H1 (cell line): ENCODE results near the gene ELMOD2. TPM values are rescaled to one million over a fixed set of nuclear protein-coding genes. Genes with fewer than 3 reads are reported as not detected.

Experiments used
- CTCF ChIA-PET: fragments of 300-600 bp; sonication (Branson Sonifier 250); formaldehyde crosslinking; loops from one replicate; lab custom pipeline; 2021; ENCODE audit not compliant: partially characterized antibody; lab: Charles Lee
- POLR2A ChIA-PET: fragments of 300-600 bp; sonication (Branson Sonifier 250); formaldehyde crosslinking; loops from one replicate; lab custom pipeline; 2021; ENCODE audit warnings: inconsistent platforms; ENCODE audit not compliant: partially characterized antibody; lab: Charles Lee
- DNase-seq, 2 experiments: peaks; one replicate each; pipeline versions ENCODE4 v3.0.0 to v3.0.0-alpha.2; 2010 to 2022; ENCODE audit warnings: low spot score in 2 of 2, low read depth in 1 of 2, mixed read lengths in 1 of 2
- FAIRE-seq: peaks from 2 replicates; lab custom pipeline; 2011; peaks lifted over from hg19 to GRCh38; lab: Jason Lieb, UNC
- H2AFZ ChIP-seq: 2 replicates; pipeline ENCODE4 v1.8.1; 2012; ENCODE audit warnings: low read length, inconsistent platforms
- H2AK5ac ChIP-seq: 2 replicates; pipeline ENCODE4 v1.6.1; 2013; ENCODE audit warnings: low read depth, low read length
- H2BK120ac ChIP-seq: replicated peaks from 2 replicates; pipeline ENCODE3; 2013; ENCODE audit warnings: low read depth, low read length, inconsistent platforms
- H2BK12ac ChIP-seq: 2 replicates; pipeline ENCODE4 v1.6.1; 2013; ENCODE audit warnings: low read depth, low read length
- H2BK15ac ChIP-seq: 2 replicates; pipeline ENCODE4 v1.6.1; 2013; ENCODE audit warnings: low read length
- H2BK20ac ChIP-seq: 2 replicates; pipeline ENCODE4 v1.6.1; 2013; ENCODE audit warnings: low read length
- H2BK5ac ChIP-seq: 2 replicates; pipeline ENCODE4 v1.6.1; 2013; ENCODE audit warnings: low read depth, low read length
- H3K14ac ChIP-seq: 2 replicates; pipeline ENCODE4 v1.6.1; 2013; ENCODE audit warnings: inconsistent platforms; ENCODE audit not compliant: insufficient read length
- H3K18ac ChIP-seq: 2 replicates; pipeline ENCODE4 v1.6.1; 2013; ENCODE audit warnings: low read length; ENCODE audit errors: extremely low read depth
- H3K23ac ChIP-seq: 2 replicates; pipeline ENCODE4 v1.6.1; 2013; ENCODE audit warnings: inconsistent platforms; ENCODE audit not compliant: insufficient read length
- H3K23me2 ChIP-seq: 2 replicates; pipeline ENCODE4 v1.6.1; 2013; ENCODE audit warnings: low read depth, low read length
- H3K27ac ChIP-seq: 2 replicates; pipeline ENCODE4 v1.6.1; 2011; ENCODE audit warnings: low read depth, low read length, inconsistent platforms
- H3K27me3 ChIP-seq, 4 experiments: replicated peaks in 1 of 4; 1 replicate in 1 of 4; 2 replicates in 3 of 4; pipeline versions ENCODE4 v1.6.1 to v1.8.1; 2011 to 2013; ENCODE audit warnings: low read length in 3 of 4, mild to moderate bottlenecking in 3 of 4, inconsistent platforms in 2 of 4, mixed read lengths in 2 of 4, moderate library complexity in 1 of 4; ENCODE audit not compliant: control insufficient read depth in 3 of 4, insufficient read depth in 3 of 4; ENCODE audit errors: extremely low read depth in 1 of 4
- H3K36me3 ChIP-seq, 4 experiments: 2 replicates each; pipeline versions ENCODE4 v1.6.1 to v1.8.1; 2011 to 2013; ENCODE audit warnings: mild to moderate bottlenecking in 4 of 4, low read length in 3 of 4, moderate library complexity in 2 of 4, control low read depth in 1 of 4, inconsistent platforms in 1 of 4; ENCODE audit not compliant: insufficient read depth in 4 of 4, control insufficient read depth in 2 of 4
- H3K4ac ChIP-seq: replicated peaks from 2 replicates; pipeline ENCODE3; 2013; ENCODE audit warnings: low read length, low read depth, mixed read lengths, inconsistent platforms; ENCODE audit not compliant: insufficient read length
- H3K4me1 ChIP-seq, 4 experiments: replicated peaks in 1 of 4; 1 replicate in 1 of 4; 2 replicates in 3 of 4; pipeline versions ENCODE4 v1.6.1 to v1.8.1; 2011 to 2013; ENCODE audit warnings: low read length in 3 of 4, inconsistent platforms in 2 of 4, mixed read lengths in 1 of 4; ENCODE audit not compliant: insufficient read depth in 4 of 4, control insufficient read depth in 3 of 4
- H3K4me2 ChIP-seq, 2 experiments: 2 replicates each; pipeline versions ENCODE4 v1.6.1 to v1.8.1; 2011 to 2013; ENCODE audit warnings: low read depth in 2 of 2, low read length in 2 of 2, control low read depth in 1 of 2, inconsistent platforms in 1 of 2, mild to moderate bottlenecking in 1 of 2; ENCODE audit not compliant: insufficient read depth in 1 of 2
- H3K4me3 ChIP-seq, 4 experiments: fragments of 200-600, 300-600 bp in 1 of 4; sonication (generic), shearing (Covaris generic), sonication (Bioruptor Twin) in 1 of 4; 2 replicates each; pipeline versions ENCODE4 v1.5.1 to v1.8.1; 2011 to 2016; ENCODE audit warnings: low read length in 4 of 4, low read depth in 3 of 4, control low read depth in 2 of 4, inconsistent platforms in 2 of 4, mild to moderate bottlenecking in 2 of 4, mixed read lengths in 1 of 4, moderate library complexity in 1 of 4; ENCODE audit not compliant: insufficient read depth in 2 of 4; ENCODE audit errors: extremely low read depth in 1 of 4
- H3K56ac ChIP-seq: replicated peaks from 2 replicates; pipeline ENCODE3; 2013; ENCODE audit warnings: low read depth, mild to moderate bottlenecking, mixed read lengths, low read length, inconsistent platforms; ENCODE audit not compliant: insufficient read length
- H3K79me1 ChIP-seq: 2 replicates; pipeline ENCODE4 v1.6.1; 2013; ENCODE audit warnings: low read depth, low read length, control low read depth
- H3K79me2 ChIP-seq, 2 experiments: 2 replicates each; pipeline versions ENCODE4 v1.6.1 to v1.8.1; 2012 to 2013; ENCODE audit warnings: low read length in 2 of 2, mild to moderate bottlenecking in 2 of 2, inconsistent platforms in 1 of 2; ENCODE audit not compliant: insufficient read depth in 2 of 2, control insufficient read depth in 1 of 2
- H3K9ac ChIP-seq, 4 experiments: replicated peaks in 1 of 4; 1 replicate in 1 of 4; 2 replicates in 3 of 4; pipeline versions ENCODE4 v1.6.1 to v1.8.1; 2011 to 2013; ENCODE audit warnings: low read depth in 3 of 4, low read length in 3 of 4, control low read depth in 2 of 4, mild to moderate bottlenecking in 2 of 4, moderate library complexity in 2 of 4, inconsistent platforms in 1 of 4; ENCODE audit errors: extremely low read depth in 1 of 4
- H3K9me3 ChIP-seq, 2 experiments: 2 replicates each; pipeline versions ENCODE4 v1.6.1 to v1.8.1; 2012 to 2013; ENCODE audit warnings: mild to moderate bottlenecking in 2 of 2, moderate library complexity in 2 of 2, control low read depth in 1 of 2, inconsistent platforms in 1 of 2, low read depth in 1 of 2, low read length in 1 of 2, mixed read lengths in 1 of 2; ENCODE audit not compliant: insufficient read depth in 2 of 2
- H4K20me1 ChIP-seq, 2 experiments: replicated peaks in 1 of 2; 2 replicates each; pipeline versions ENCODE3 to v1.8.1; 2011 to 2013; ENCODE audit warnings: inconsistent platforms in 2 of 2, low read length in 2 of 2, mild to moderate bottlenecking in 1 of 2; ENCODE audit not compliant: insufficient read depth in 2 of 2, control insufficient read depth in 1 of 2
- H4K5ac ChIP-seq: 2 replicates; pipeline ENCODE4 v1.6.1; 2013; ENCODE audit warnings: low read length, low read depth, mixed read lengths, inconsistent platforms; ENCODE audit not compliant: insufficient read length
- H4K8ac ChIP-seq: 2 replicates; pipeline ENCODE4 v1.8.0; 2013; ENCODE audit warnings: mild to moderate bottlenecking, moderate library complexity, low read length, inconsistent platforms; ENCODE audit not compliant: insufficient read depth; ENCODE audit errors: extremely low read depth
- H4K91ac ChIP-seq: replicated peaks from 2 replicates; pipeline ENCODE3; 2013; ENCODE audit warnings: low read length, mixed read lengths, inconsistent platforms; ENCODE audit not compliant: insufficient read length
- CREB1 ChIP-seq: IDR thresholded peaks from 2 replicates; pipeline ENCODE4 v1.6.1; 2012; ENCODE audit warnings: inconsistent platforms
- E2F6 ChIP-seq: IDR thresholded peaks from 2 replicates; pipeline ENCODE4 v1.6.1; 2012; ENCODE audit warnings: inconsistent platforms
- GTF2F1 ChIP-seq: IDR thresholded peaks from 2 replicates; pipeline ENCODE4 v1.6.1; 2012; ENCODE audit warnings: low read depth, low read length, improper control_type of control experiment, borderline replicate concordance
- POU5F1 ChIP-seq: IDR thresholded peaks from 2 replicates; pipeline ENCODE4 v1.6.1; 2011; ENCODE audit warnings: low read depth, mild to moderate bottlenecking, low read length, moderate library complexity
- SAP30 ChIP-seq: fragments of 300-600 bp; sonication (generic); IDR thresholded peaks from 2 replicates; pipeline ENCODE4 v1.7.1; 2012; ENCODE audit warnings: low read length, moderate library complexity, mild to moderate bottlenecking, inconsistent platforms; ENCODE audit not compliant: insufficient read depth, insufficient replicate concordance
- WGBS, 2 experiments: shearing (Covaris generic) in 1 of 2; methylation state at CpG; one replicate each; pipeline versions ENCODE4 v1.1.6 to v1.1.7; 2013 to 2015; ENCODE audit warnings: low lambda C conversion rate in 2 of 2, mixed read lengths in 2 of 2, inconsistent platforms in 1 of 2, low coverage in 1 of 2, missing lambda C conversion rate in 1 of 2; ENCODE audit not compliant: insufficient replicate concordance in 2 of 2, insufficient coverage in 1 of 2, insufficient read length in 1 of 2; ENCODE audit errors: extremely low coverage in 1 of 2, missing lambda C conversion rate in 1 of 2; 5-methylcytosine and 5-hydroxymethylcytosine counted together
- polyA plus RNA-seq, 7 experiments: library from polyadenylated mRNA; depleted of rRNA in 3 of 7; stranded (reverse) in 5 of 7; unstranded in 2 of 7; fragments of >200 nt in 5 of 7; fragments of 200-250 nt in 2 of 7; gene quantifications; 1 replicate in 5 of 7; 2 replicates in 1 of 7; 4 replicates in 1 of 7; pipeline versions ENCODE4 v1.2.1 to v1.2.3, GENCODE V29; 2011 to 2013; ENCODE audit warnings: missing spikeins in 2 of 7, mixed read lengths in 2 of 7
- total RNA-seq: library from RNA; stranded (reverse); fragmentation: NEBNext Ultra II Directional; extraction: Animal tissue kit (Norgen Biotek cat#: 25700); gene quantifications from 2 replicates; pipeline ENCODE4 v1.2.1, GENCODE V29; 2021

ELMOD2 gene
- total and polyA plus RNA-seq, 2 of the 8 experiments (the other 6 are each of a cell fraction or from before 2014, with no cell fraction given), result 6.6 to 27.9 TPM

GRCh38 chr4:140556372-140557085 lies 32.6 kb downstream of the ELMOD2 start:
- Histone ChIP-seq H3K9me3 (no peaks in the 10 kb centered on the region), H3K23me2 (no peaks in the 10 kb centered on the region), H3K36me3 (no peaks in the 10 kb centered on the region), H3K4me2 (peak overlapping the region; percentile 6 to 31; a peak in 3 of 4 replicates), H3K18ac (no peak overlapping the region), H3K4ac (no peak overlapping the region), H3K14ac (no peak overlapping the region), H3K56ac (no peak overlapping the region), H4K5ac (no peak overlapping the region), H2BK20ac (no peak overlapping the region), H3K4me3 (no peak overlapping the region; a peak in 1 of 8 replicates), H3K9ac (no peak overlapping the region), H3K27ac (no peak overlapping the region), H3K4me1 (peaks cover 4 to 22% (median 11%) of the 10 kb centered on the region in 4 experiments), H2BK120ac (peak overlapping the region; percentile 47), H2BK5ac (no peak overlapping the region), H3K27me3 (no peaks in the 10 kb centered on the region), H2AK5ac (no peak overlapping the region), H2BK15ac (no peak overlapping the region), H2AFZ (no peak overlapping the region), H4K91ac (peak overlapping the region; percentile 57), H3K23ac (no peak overlapping the region), H4K20me1 (no peaks in the 10 kb centered on the region), H3K79me2 (no peaks in the 10 kb centered on the region), H4K8ac (no peak overlapping the region), H2BK12ac (no peak overlapping the region), H3K79me1 (no peaks in the 10 kb centered on the region)
- ChIA-PET CTCF (interaction anchor here (0.6 to 1.3 kb wide), 7 partner anchors 9 to 327 kb away, joined by 3 to 4 read pairs (median 3); partner anchors contain the start of gene UCP1), POLR2A (interaction anchor here (1.2 to 1.7 kb wide), 2 partner anchors 11 to 32 kb away, joined by 4 to 7 read pairs; partner anchors contain the start of gene ELMOD2)
- 80% methylated on average over 6 of the region's 6 CpGs; no CpG with 5 or more reads in 1 of the 2 experiments for WGBS, 2 experiments
- DNase-seq (no peak), FAIRE-seq (no peak)
- TF ChIP-seq CREB1 (no peak), SAP30 (no peak), GTF2F1 (no peak), POU5F1 (no peak), E2F6 (no peak)
